HG02642 (cell line): Measurements from ENCODE around the gene ADGRE2.
"Not testable (repeated sequence)": the region's sequence is repeated elsewhere in the genome, so short reads cannot be mapped to it uniquely, and the experiment has no call there.

ENCODE experiments used
- ATAC-seq: cut with Tn5 transposase; IDR thresholded peaks from one replicate; pipeline ENCODE4 v1.9.1; 2021; ENCODE audit warnings: mild to moderate bottlenecking; ENCODE audit not compliant: unreplicated experiment, poor library complexity

Gene ADGRE2

GRCh38 chr19:14780622-14781225 is 2.4 kb upstream of the ADGRE2 start:
- not testable (repeated sequence) for ATAC-seq

- no peak for ATAC-seq
These were observed 791 bp upstream of the ADGRE2 start for GRCh38 chr19:14779151-14779550.

- ATAC-seq, result not testable (repeated sequence)
These were observed 715 bp downstream of the ADGRE2 start for GRCh38 chr19:14777645-14778044.

GRCh38 chr19:14775869-14776586 is 2.3 kb downstream of the ADGRE2 start:
- no peak for ATAC-seq

GRCh38 chr19:14775326-14775725 is 3.0 kb downstream of the ADGRE2 start:
- ATAC-seq, result not testable (repeated sequence)

GRCh38 chr19:14774373-14774772 is 4.0 kb downstream of the ADGRE2 start:
- ATAC-seq, result no peak

GRCh38 chr19:14773722-14774121 is 4.6 kb downstream of the ADGRE2 start:
- not testable (repeated sequence) for ATAC-seq

GRCh38 chr19:14772995-14773394 is 5.4 kb downstream of the ADGRE2 start:
- no peak for ATAC-seq

- no peak for ATAC-seq
These were observed 5.9 kb downstream of the ADGRE2 start for GRCh38 chr19:14772467-14772866.

- no peak for ATAC-seq
These were observed 7.2 kb downstream of the ADGRE2 start for GRCh38 chr19:14770944-14771839.

- no peak for ATAC-seq
These were observed 8.2 kb downstream of the ADGRE2 start for GRCh38 chr19:14770136-14770535.

GRCh38 chr19:14769201-14769600 is 9.2 kb downstream of the ADGRE2 start:
- ATAC-seq, result no peak

GRCh38 chr19:14768001-14768400 is 10.4 kb downstream of the ADGRE2 start:
- no peak for ATAC-seq

- ATAC-seq, result no peak
These were observed 10.8 kb downstream of the ADGRE2 start for GRCh38 chr19:14767466-14767971.

- not testable (repeated sequence) for ATAC-seq
These were observed 12.5 kb downstream of the ADGRE2 start for GRCh38 chr19:14765841-14766240.

- ATAC-seq, result not testable (repeated sequence)
These were observed 13.0 kb downstream of the ADGRE2 start for GRCh38 chr19:14765403-14765802.

GRCh38 chr19:14764401-14764800 is 14.0 kb downstream of the ADGRE2 start:
- ATAC-seq, result no peak

- ATAC-seq, result no peak
These were observed 14.7 kb downstream of the ADGRE2 start for GRCh38 chr19:14763497-14764145.

GRCh38 chr19:14762111-14762510 is 16.2 kb downstream of the ADGRE2 start:
- ATAC-seq, result no peak

GRCh38 chr19:14761607-14762006 is 16.8 kb downstream of the ADGRE2 start:
- ATAC-seq, result no peak
